GM23338 (cell line): ENCODE results near the gene ADAMTS15. TPM values are rescaled to one million over a fixed set of nuclear protein-coding genes. Genes with fewer than 3 reads are reported as not detected.
A peak's percentile ranks its signal among the peaks of the same experiment; 100 is the strongest.

Source experiments
- ATAC-seq: fragments of 200-7000 bp; cut with Tn5 transposase; 3 replicates; pipeline ENCODE4 v1.9.1; 2020
- DNase-seq: peaks from one replicate; pipeline ENCODE4 v3.0.0-alpha.2; 2015; ENCODE audit warnings: low spot score
- H2AFZ ChIP-seq: fragments of 200-600 bp; sonication (generic); 2 replicates; pipeline ENCODE4 v1.8.0; 2016; ENCODE audit warnings: antibody characterized with exemption, mild to moderate bottlenecking, moderate library complexity
- H3F3A ChIP-seq: fragments of 200-600 bp; sonication (generic); replicated peaks from 2 replicates; pipeline ENCODE4 v1.8.0; 2017; ENCODE audit warnings: antibody characterized with exemption, mixed run types, low read depth
- H3K27ac ChIP-seq: fragments of 200-600 bp; sonication (generic); 2 replicates; pipeline ENCODE4 v1.6.1; 2016; ENCODE audit warnings: low read depth
- H3K27me3 ChIP-seq: fragments of 200-600 bp; sonication (generic); 2 replicates; pipeline ENCODE4 v1.8.0; 2016; ENCODE audit warnings: mild to moderate bottlenecking, mixed run types, moderate library complexity; ENCODE audit not compliant: insufficient read depth
- H3K36me3 ChIP-seq: fragments of 200-600 bp; sonication (generic); 2 replicates; pipeline ENCODE4 v1.8.0; 2016; ENCODE audit warnings: mild to moderate bottlenecking; ENCODE audit not compliant: insufficient read depth
- H3K4me1 ChIP-seq: fragments of 200-600 bp; sonication (generic); 2 replicates; pipeline ENCODE4 v1.8.0; 2016; ENCODE audit warnings: mild to moderate bottlenecking, moderate library complexity; ENCODE audit not compliant: insufficient read depth
- H3K4me2 ChIP-seq: fragments of 200-600 bp; sonication (generic); 2 replicates; pipeline ENCODE4 v1.7.1; 2017; ENCODE audit warnings: mixed run types
- H3K4me3 ChIP-seq: fragments of 200-600 bp; sonication (generic); 2 replicates; pipeline ENCODE4 v1.6.1; 2016; ENCODE audit warnings: mixed run types
- H3K79me2 ChIP-seq: fragments of 200-600 bp; sonication (generic); replicated peaks from 2 replicates; pipeline ENCODE4 v1.8.0; 2017; ENCODE audit warnings: mild to moderate bottlenecking; ENCODE audit not compliant: insufficient read depth
- H3K9me2 ChIP-seq: fragments of 200-600 bp; sonication (generic); 2 replicates; pipeline ENCODE4 v1.8.0; 2017; ENCODE audit not compliant: insufficient read depth
- H4K20me1 ChIP-seq: fragments of 200-600 bp; sonication (generic); replicated peaks from 2 replicates; pipeline ENCODE4 v1.8.0; 2017; ENCODE audit warnings: mild to moderate bottlenecking; ENCODE audit not compliant: insufficient read depth
- H3K27ac Mint-ChIP-seq: 2 replicates; pipeline ENCODE4 v1.8.0; 2020; ENCODE audit warnings: inconsistent platforms, mild to moderate bottlenecking, moderate library complexity, mixed read lengths
- H3K27me3 Mint-ChIP-seq: 3 replicates; pipeline ENCODE4 v1.8.0; 2022; ENCODE audit warnings: low read depth, mild to moderate bottlenecking, moderate library complexity, mixed read lengths, inconsistent platforms; ENCODE audit not compliant: insufficient read depth, poor library complexity
- H3K36me3 Mint-ChIP-seq: 3 replicates; pipeline ENCODE4 v1.8.0; 2021; ENCODE audit warnings: low read depth, mild to moderate bottlenecking, inconsistent platforms, moderate library complexity, mixed read lengths
- H3K4me1 Mint-ChIP-seq: 3 replicates; pipeline ENCODE4 v1.8.0; 2020; ENCODE audit warnings: mild to moderate bottlenecking, inconsistent platforms, mixed read lengths
- H3K4me3 Mint-ChIP-seq: 3 replicates; pipeline ENCODE4 v1.8.0; 2021; ENCODE audit warnings: moderate library complexity, mild to moderate bottlenecking, inconsistent platforms, mixed read lengths
- H3K9me3 Mint-ChIP-seq: 3 replicates; pipeline ENCODE4 v1.8.0; 2020; ENCODE audit warnings: moderate library complexity, mild to moderate bottlenecking, inconsistent platforms, mixed read lengths
- CTCF ChIP-seq, 2 experiments: fragments of 200-600 bp in 1 of 2; sonication (generic) in 1 of 2; conservative IDR thresholded peaks; 2 replicates each; pipeline versions ENCODE4 v1.5.1 to v1.6.1; 2016 to 2017; ENCODE audit warnings: antibody characterized with exemption in 2 of 2, low read depth in 2 of 2, mild to moderate bottlenecking in 2 of 2, moderate library complexity in 1 of 2
- EZH2 ChIP-seq: fragments of 200-600 bp; sonication (generic); IDR thresholded peaks from one replicate; pipeline ENCODE4 v1.8.0; 2017; ENCODE audit warnings: antibody characterized with exemption, mild to moderate bottlenecking, low read depth; ENCODE audit not compliant: unreplicated experiment
- EZH2phosphoT487 ChIP-seq: fragments of 200-600 bp; sonication (generic); IDR thresholded peaks from one replicate; pipeline ENCODE4 v1.8.1; 2018; ENCODE audit warnings: antibody characterized with exemption; ENCODE audit not compliant: unreplicated experiment
- JUNB ChIP-seq: IDR thresholded peaks from one replicate; pipeline ENCODE4 v1.6.1; 2016; ENCODE audit warnings: antibody characterized with exemption; ENCODE audit not compliant: unreplicated experiment
- POLR2AphosphoS5 ChIP-seq: IDR thresholded peaks from 2 replicates; pipeline ENCODE4 v1.6.1; 2016; ENCODE audit warnings: antibody characterized with exemption, low read depth
- STAT1 ChIP-seq: IDR thresholded peaks from one replicate; pipeline ENCODE4 v1.6.1; 2016; ENCODE audit warnings: antibody characterized with exemption; ENCODE audit not compliant: unreplicated experiment
- ZNF331 ChIP-seq: fragments of 250-450 bp; sonication (Bioruptor Pico); IDR thresholded peaks from 2 replicates; pipeline ENCODE4 v1.5.0; 2020; ENCODE audit warnings: low read depth, mild to moderate bottlenecking, moderate library complexity
- polyA plus RNA-seq: library from polyadenylated mRNA; unstranded; fragments of >200 nt; fragmentation: Nextera tagmentation; extraction: Ambion mirVana; gene quantifications from 2 replicates; pipeline ENCODE4 v1.2.1, GENCODE V29; 2016
- total RNA-seq: library from RNA; depleted of rRNA; stranded (reverse); fragments of >200 nt; shearing (Covaris generic); gene quantifications from 2 replicates; pipeline ENCODE4 v1.2.3, GENCODE V29; 2014
- TF ChIP-seq, protein P1 (sequence below): IDR thresholded peaks from 2 replicates; pipeline ENCODE4 v1.6.1; 2016; ENCODE audit warnings: antibody characterized with exemption

The ADAMTS15 gene
- total and polyA plus RNA-seq, 2 experiments from 2014 or later, result 0.42 to 5.6 TPM

GRCh38 chr11:130426837-130427341, 21.6 kb upstream of the ADAMTS15 start:
- H4K20me1 ChIP-seq, result no peaks in the 10 kb centered on the region
- H3K4me3 ChIP-seq, result peak overlapping the region; percentile 66
- peaks cover 44% of the 10 kb centered on the region for H3K27me3 ChIP-seq
- TF ChIP-seq, protein P1, sequence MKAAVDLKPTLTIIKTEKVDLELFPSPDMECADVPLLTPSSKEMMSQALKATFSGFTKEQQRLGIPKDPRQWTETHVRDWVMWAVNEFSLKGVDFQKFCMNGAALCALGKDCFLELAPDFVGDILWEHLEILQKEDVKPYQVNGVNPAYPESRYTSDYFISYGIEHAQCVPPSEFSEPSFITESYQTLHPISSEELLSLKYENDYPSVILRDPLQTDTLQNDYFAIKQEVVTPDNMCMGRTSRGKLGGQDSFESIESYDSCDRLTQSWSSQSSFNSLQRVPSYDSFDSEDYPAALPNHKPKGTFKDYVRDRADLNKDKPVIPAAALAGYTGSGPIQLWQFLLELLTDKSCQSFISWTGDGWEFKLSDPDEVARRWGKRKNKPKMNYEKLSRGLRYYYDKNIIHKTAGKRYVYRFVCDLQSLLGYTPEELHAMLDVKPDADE, result no peak
- no peak for TF ChIP-seq EZH2phosphoT487
- no peak for TF ChIP-seq ZNF331
- TF ChIP-seq JUNB, result no peak
- H3K4me1 ChIP-seq, result peaks cover 18% of the 10 kb centered on the region; the same call in 1 of the 2 replicates
- Mint-ChIP-seq H3K27ac (no peak overlapping the region), H3K36me3 (peaks cover 19% of the 10 kb centered on the region; the same call in 2 of the 3 replicates), H3K9me3 (no peaks in the 10 kb centered on the region), H3K4me3 (peak overlapping the region; percentile 64), H3K27me3 (peaks cover 55% of the 10 kb centered on the region), H3K4me1 (peaks cover 26% of the 10 kb centered on the region)
- peak overlapping the region; percentile 69; the same call in 1 of the 2 replicates for H2AFZ ChIP-seq
- no peak for DNase-seq
- no peak for ATAC-seq
- no peaks in the 10 kb centered on the region for H3K36me3 ChIP-seq
- peaks cover 15% of the 10 kb centered on the region for H3F3A ChIP-seq
- H3K79me2 ChIP-seq, result no peaks in the 10 kb centered on the region
- no peaks in the 10 kb centered on the region for H3K9me2 ChIP-seq
- no peak overlapping the region for H3K27ac ChIP-seq
- peak overlapping the region; percentile 90 for H3K4me2 ChIP-seq

GRCh38 chr11:130427581-130428315, 20.7 kb upstream of the ADAMTS15 start:
- Histone ChIP-seq H3F3A (peaks cover 15% of the 10 kb centered on the region), H3K9me2 (no peaks in the 10 kb centered on the region), H4K20me1 (no peaks in the 10 kb centered on the region), H3K27me3 (peaks cover 44% of the 10 kb centered on the region), H3K4me3 (peak overlapping the region; percentile 66), H3K4me2 (peak overlapping the region; percentile 90), H2AFZ (peak overlapping the region; percentile 69; the same call in 1 of the 2 replicates), H3K4me1 (peaks cover 18% of the 10 kb centered on the region; the same call in 1 of the 2 replicates), H3K27ac (no peak overlapping the region), H3K36me3 (no peaks in the 10 kb centered on the region), H3K79me2 (no peaks in the 10 kb centered on the region)
- Mint-ChIP-seq H3K27ac (no peak overlapping the region), H3K4me3 (peak overlapping the region; percentile 64), H3K36me3 (peaks cover 13% of the 10 kb centered on the region; the same call in 2 of the 3 replicates), H3K9me3 (no peaks in the 10 kb centered on the region), H3K27me3 (peaks cover 50% of the 10 kb centered on the region), H3K4me1 (peaks cover 26% of the 10 kb centered on the region)
- TF ChIP-seq EZH2 (peak; percentile 56), POLR2AphosphoS5 (no peak), CTCF (conservative IDR thresholded peaks at IDR 0.05; ENCODE audit: low read depth in 2 of 2) (peak; percentile 31 to 64; a peak in 3 of 4 replicates), STAT1 (no peak), ZNF331 (no peak)
- ATAC-seq, result peak; percentile 45
- DNase-seq, result peak; percentile 70
